ENCODE measurements around the gene ARL15.

The ARL15 gene

GRCh38 chr5:54024466-54024865 lies 285.9 kb downstream of the ARL15 start:
- H3K27me3 ChIP-seq (ENCODE audit: insufficient read depth, low read length): no peaks in the 10 kb centered on the region
- no peak overlapping the region for H3K4me3 ChIP-seq (ENCODE audit: low read length)
- H3K4me1 ChIP-seq (ENCODE audit: insufficient read depth, low read length): peaks cover 23% of the 10 kb centered on the region
- no peaks in the 10 kb centered on the region for H3K36me3 ChIP-seq (ENCODE audit: insufficient read depth, low read depth, low read length)
- no peaks in the 10 kb centered on the region for H3K9me3 ChIP-seq (ENCODE audit: insufficient read depth, low read depth, low read length)
- no peak overlapping the region for H3K27ac ChIP-seq (ENCODE audit: low read length)
- H3K9ac ChIP-seq (ENCODE audit: low read depth, low read length): no peak overlapping the region

DNA sequence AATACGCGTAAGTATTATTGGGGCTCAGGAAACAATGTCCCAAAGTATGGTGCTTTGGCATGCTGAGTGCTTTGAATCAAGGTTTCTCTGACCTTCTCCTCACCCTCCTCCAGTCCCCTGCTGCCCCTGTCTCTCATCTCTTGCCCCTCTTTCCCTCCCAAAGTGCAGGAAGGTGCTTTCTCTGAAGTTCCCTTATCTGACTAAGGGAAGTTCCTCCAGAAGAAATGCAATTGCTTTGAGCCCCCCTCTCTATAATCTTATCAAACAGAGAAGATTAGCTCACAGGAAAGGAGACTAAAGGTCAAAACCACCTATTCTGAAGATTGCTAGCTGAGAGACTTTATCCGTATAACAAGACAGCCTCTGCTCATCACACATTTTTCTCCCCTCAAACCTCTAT lies 288.1 kb downstream of the ARL15 start:
- Histone ChIP-seq H3K9me3 (ENCODE audit: insufficient read depth, low read depth, low read length) (no peaks in the 10 kb centered on the region), H3K27me3 (ENCODE audit: insufficient read depth, low read length) (no peaks in the 10 kb centered on the region), H3K4me3 (ENCODE audit: low read length) (no peak overlapping the region), H3K36me3 (ENCODE audit: insufficient read depth, low read depth, low read length) (no peaks in the 10 kb centered on the region), H3K27ac (ENCODE audit: low read length) (peak overlapping the region; percentile 18), H3K4me1 (ENCODE audit: insufficient read depth, low read length) (peaks cover 38% of the 10 kb centered on the region), H3K9ac (ENCODE audit: low read depth, low read length) (peak overlapping the region; percentile 50; the same call in 1 of the 2 replicates)

- H3K27ac ChIP-seq (ENCODE audit: low read length): peak overlapping the region; percentile 18
- H3K4me3 ChIP-seq (ENCODE audit: low read length): no peak overlapping the region
- H3K27me3 ChIP-seq (ENCODE audit: insufficient read depth, low read length): no peaks in the 10 kb centered on the region
- peak overlapping the region; percentile 50; the same call in 1 of the 2 replicates for H3K9ac ChIP-seq (ENCODE audit: low read depth, low read length)
- no peaks in the 10 kb centered on the region for H3K9me3 ChIP-seq (ENCODE audit: insufficient read depth, low read depth, low read length)
- peaks cover 44% of the 10 kb centered on the region for H3K4me1 ChIP-seq (ENCODE audit: insufficient read depth, low read length)
- H3K36me3 ChIP-seq (ENCODE audit: insufficient read depth, low read depth, low read length): no peaks in the 10 kb centered on the region
Measured at GRCh38 chr5:54021431-54022164, 288.8 kb downstream of the ARL15 start.

DNA sequence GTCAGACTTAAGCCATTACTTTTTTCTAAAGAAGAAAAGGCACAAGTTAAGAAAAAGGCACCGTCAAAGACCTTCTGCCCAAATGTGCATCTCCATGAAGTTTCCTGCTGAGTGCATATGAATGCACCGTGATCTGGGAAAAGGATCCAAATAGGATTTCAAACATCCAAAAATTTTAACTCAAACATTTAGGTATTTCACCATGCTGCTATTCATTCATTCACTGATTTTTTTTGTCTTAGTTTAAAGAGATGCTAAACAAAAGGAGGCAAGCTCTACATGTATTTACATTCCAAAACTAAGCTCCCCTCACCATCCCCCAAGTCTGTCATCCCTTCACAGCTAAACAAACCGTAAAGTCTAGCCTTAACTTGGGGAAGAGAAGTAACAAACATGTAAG lies 291.9 kb downstream of the ARL15 start:
- H3K27me3 ChIP-seq (ENCODE audit: insufficient read depth, low read length): no peaks in the 10 kb centered on the region
- peak overlapping the region; percentile 95 for H3K27ac ChIP-seq (ENCODE audit: low read length)
- peaks cover 11% of the 10 kb centered on the region for H3K9me3 ChIP-seq (ENCODE audit: insufficient read depth, low read depth, low read length)
- H3K4me1 ChIP-seq (ENCODE audit: insufficient read depth, low read length): peaks cover 52% of the 10 kb centered on the region
- peak overlapping the region; percentile 57 for H3K4me3 ChIP-seq (ENCODE audit: low read length)
- H3K36me3 ChIP-seq (ENCODE audit: insufficient read depth, low read depth, low read length): peaks cover 6% of the 10 kb centered on the region; the same call in 1 of the 2 replicates
- peak overlapping the region; percentile 77 for H3K9ac ChIP-seq (ENCODE audit: low read depth, low read length)

DNA sequence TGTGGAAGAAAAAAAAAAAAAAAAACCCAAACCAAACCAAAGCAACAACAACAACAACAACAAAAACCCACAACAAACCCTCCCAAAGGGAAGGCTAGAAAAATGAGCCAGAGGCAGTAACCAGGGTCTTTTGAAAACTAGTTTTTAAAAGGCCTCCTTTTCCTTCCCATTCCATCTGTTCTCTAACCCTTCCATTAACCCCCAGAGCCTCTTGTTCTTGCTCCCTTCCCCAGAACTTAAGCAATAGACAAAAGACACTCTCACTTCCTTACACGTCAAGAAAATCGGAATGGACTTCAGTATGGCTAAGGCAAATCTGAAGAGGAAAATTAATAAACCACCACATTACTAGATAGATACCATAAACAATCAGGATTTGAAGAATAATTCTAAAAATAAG lies 292.8 kb downstream of the ARL15 start:
- peak overlapping the region; percentile 95 for H3K27ac ChIP-seq (ENCODE audit: low read length)
- H3K27me3 ChIP-seq (ENCODE audit: insufficient read depth, low read length): no peaks in the 10 kb centered on the region
- H3K36me3 ChIP-seq (ENCODE audit: insufficient read depth, low read depth, low read length): peaks cover 6% of the 10 kb centered on the region; the same call in 1 of the 2 replicates
- H3K4me3 ChIP-seq (ENCODE audit: low read length): peak overlapping the region; percentile 39; the same call in 1 of the 2 replicates
- peak overlapping the region; percentile 77 for H3K9ac ChIP-seq (ENCODE audit: low read depth, low read length)
- peaks cover 49% of the 10 kb centered on the region for H3K4me1 ChIP-seq (ENCODE audit: insufficient read depth, low read length)
- H3K9me3 ChIP-seq (ENCODE audit: insufficient read depth, low read depth, low read length): peaks cover 11% of the 10 kb centered on the region

DNA sequence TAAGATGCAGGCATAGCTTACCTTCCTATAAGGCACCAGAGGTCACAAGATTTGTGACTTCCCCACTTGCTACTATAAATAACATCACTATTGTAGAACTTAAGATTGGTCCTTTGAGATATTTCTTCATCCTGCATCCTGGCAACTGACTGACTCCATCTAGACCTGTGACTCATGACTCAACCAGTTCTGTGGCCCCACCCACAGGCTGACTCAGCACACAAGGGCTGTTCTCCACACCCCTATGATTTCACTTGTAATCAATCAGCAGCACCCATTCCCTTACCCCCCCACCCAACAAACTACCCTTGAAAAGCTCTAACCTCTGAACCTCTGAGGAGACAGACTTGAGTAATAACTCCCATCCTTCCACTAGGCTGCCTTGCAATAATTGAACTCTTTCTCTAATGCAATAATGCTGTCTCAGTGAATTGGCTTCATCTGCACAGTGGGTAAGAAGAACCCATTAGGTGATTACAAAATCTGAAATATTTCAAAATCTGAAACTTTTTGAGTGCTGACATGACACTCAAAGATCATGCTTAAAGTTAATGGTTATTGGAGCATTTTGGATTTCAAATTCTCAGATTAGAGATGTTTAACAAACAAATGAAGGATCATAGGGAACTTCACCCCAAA lies 296.7 kb downstream of the ARL15 start:
- Histone ChIP-seq H3K9ac (ENCODE audit: low read depth, low read length) (no peak overlapping the region), H3K27ac (ENCODE audit: low read length) (no peak overlapping the region), H3K27me3 (ENCODE audit: insufficient read depth, low read length) (no peaks in the 10 kb centered on the region), H3K4me3 (ENCODE audit: low read length) (no peak overlapping the region), H3K9me3 (ENCODE audit: insufficient read depth, low read depth, low read length) (peaks cover 11% of the 10 kb centered on the region), H3K36me3 (ENCODE audit: insufficient read depth, low read depth, low read length) (peaks cover 6% of the 10 kb centered on the region; the same call in 1 of the 2 replicates), H3K4me1 (ENCODE audit: insufficient read depth, low read length) (peaks cover 43% of the 10 kb centered on the region)

GRCh38 chr5:54009828-54010227 lies 300.5 kb downstream of the ARL15 start:
- H3K9ac ChIP-seq (ENCODE audit: low read depth, low read length): peak overlapping the region; percentile 77
- H3K4me1 ChIP-seq (ENCODE audit: insufficient read depth, low read length): peaks cover 31% of the 10 kb centered on the region
- peaks cover 11% of the 10 kb centered on the region for H3K9me3 ChIP-seq (ENCODE audit: insufficient read depth, low read depth, low read length)
- peaks cover 6% of the 10 kb centered on the region; the same call in 1 of the 2 replicates for H3K36me3 ChIP-seq (ENCODE audit: insufficient read depth, low read depth, low read length)
- H3K27ac ChIP-seq (ENCODE audit: low read length): peak overlapping the region; percentile 62
- H3K4me3 ChIP-seq (ENCODE audit: low read length): peak overlapping the region; percentile 18; the same call in 1 of the 2 replicates
- no peaks in the 10 kb centered on the region for H3K27me3 ChIP-seq (ENCODE audit: insufficient read depth, low read length)

DNA sequence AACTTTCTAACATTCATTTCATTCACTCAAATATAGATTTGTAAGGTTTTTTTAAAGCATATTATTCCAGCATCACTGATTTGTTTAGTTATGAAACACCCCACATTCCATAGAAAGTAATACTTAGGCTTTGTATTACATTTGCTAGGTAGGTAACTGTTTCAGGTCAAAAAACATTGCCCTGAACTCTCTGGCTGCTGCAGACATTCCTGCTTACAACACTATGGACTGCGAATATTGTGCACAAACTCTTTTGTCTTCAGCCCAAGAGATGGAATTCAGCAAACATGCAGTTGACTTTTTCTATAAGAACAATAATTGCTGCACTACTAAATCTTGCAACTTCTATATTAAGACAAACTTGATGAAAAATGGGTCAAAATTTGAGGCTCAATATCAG lies 301.0 kb downstream of the ARL15 start:
- Histone ChIP-seq H3K9ac (ENCODE audit: low read depth, low read length) (peak overlapping the region; percentile 77), H3K27ac (ENCODE audit: low read length) (peak overlapping the region; percentile 62), H3K9me3 (ENCODE audit: insufficient read depth, low read depth, low read length) (peaks cover 10% of the 10 kb centered on the region), H3K27me3 (ENCODE audit: insufficient read depth, low read length) (no peaks in the 10 kb centered on the region), H3K4me3 (ENCODE audit: low read length) (peak overlapping the region; percentile 18), H3K4me1 (ENCODE audit: insufficient read depth, low read length) (peaks cover 31% of the 10 kb centered on the region), H3K36me3 (ENCODE audit: insufficient read depth, low read depth, low read length) (peaks cover 6% of the 10 kb centered on the region; the same call in 1 of the 2 replicates)

DNA sequence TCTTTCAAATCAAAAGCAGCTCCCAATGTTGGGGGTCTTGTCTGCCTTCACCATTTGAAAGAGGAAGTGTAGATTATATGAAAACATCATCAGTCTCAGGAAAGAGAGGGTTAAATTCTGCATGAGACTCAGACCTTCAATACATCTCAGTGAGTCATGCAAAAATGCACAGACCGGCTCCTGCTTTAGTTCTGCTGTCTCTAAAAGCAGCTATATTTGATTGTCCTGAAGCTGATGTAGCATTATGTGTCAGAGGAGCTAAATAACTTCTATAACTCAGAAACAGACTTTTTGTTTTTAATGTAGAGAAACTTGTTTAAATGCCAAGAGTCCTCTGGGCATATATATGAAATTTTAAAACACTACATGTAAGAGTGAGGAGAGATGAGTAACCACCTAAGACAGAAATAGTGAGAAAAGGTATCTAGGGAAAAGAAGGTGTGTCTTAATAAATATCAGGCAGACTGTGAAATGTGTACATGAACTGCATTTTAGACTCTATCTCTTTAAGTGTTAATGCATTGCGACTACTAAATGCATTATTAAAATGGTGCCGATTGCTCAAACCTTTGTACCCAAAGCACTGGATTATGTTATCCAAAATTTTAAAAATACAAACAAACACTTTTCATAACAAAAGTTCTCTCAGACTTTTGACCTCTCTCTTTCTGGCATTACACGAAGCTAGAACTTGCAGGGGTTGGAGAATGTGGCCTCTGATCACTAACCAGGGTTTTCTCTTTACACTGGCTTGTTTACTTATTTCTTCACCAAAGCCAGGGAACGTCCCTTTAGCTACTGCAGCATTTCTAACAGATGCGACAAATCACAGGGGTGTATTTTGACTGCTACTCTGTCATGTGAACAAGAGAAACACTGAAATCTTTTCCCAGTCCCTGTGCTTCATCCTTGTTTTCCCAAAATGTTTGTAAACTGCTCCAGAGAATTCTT lies 302.3 kb downstream of the ARL15 start:
- no peaks in the 10 kb centered on the region for H3K9me3 ChIP-seq (ENCODE audit: insufficient read depth, low read depth, low read length)
- H3K9ac ChIP-seq (ENCODE audit: low read depth, low read length): peak overlapping the region; percentile 77; the same call in 1 of the 2 replicates
- H3K4me1 ChIP-seq (ENCODE audit: insufficient read depth, low read length): peaks cover 31% of the 10 kb centered on the region
- H3K36me3 ChIP-seq (ENCODE audit: insufficient read depth, low read depth, low read length): no peaks in the 10 kb centered on the region
- H3K27me3 ChIP-seq (ENCODE audit: insufficient read depth, low read length): no peaks in the 10 kb centered on the region
- H3K27ac ChIP-seq (ENCODE audit: low read length): peak overlapping the region; percentile 62
- peak overlapping the region; percentile 5; the same call in 1 of the 2 replicates for H3K4me3 ChIP-seq (ENCODE audit: low read length)

GRCh38 chr5:54004697-54005096 lies 305.7 kb downstream of the ARL15 start:
- H3K36me3 ChIP-seq (ENCODE audit: insufficient read depth, low read depth, low read length): no peaks in the 10 kb centered on the region
- no peaks in the 10 kb centered on the region for H3K9me3 ChIP-seq (ENCODE audit: insufficient read depth, low read depth, low read length)

DNA sequence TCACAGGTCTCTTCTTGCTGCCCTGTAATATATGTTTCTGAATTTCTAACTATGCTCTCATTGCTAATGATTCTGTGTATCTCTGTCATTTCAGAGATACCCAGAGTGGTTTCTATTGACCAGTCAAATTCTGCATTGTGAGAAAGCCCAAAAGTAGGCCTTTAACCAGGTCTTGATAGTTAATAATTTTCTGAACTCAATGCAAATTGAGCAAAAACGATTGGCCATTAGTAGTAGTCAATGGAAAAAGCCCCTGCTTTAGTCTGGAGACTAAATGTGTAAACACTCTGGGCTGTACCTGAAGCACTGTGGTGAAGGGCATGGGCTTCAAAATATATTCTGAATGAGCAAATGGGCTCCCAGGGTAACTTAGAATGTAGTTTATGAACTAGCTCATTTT lies 307.6 kb downstream of the ARL15 start:
- H3K9ac ChIP-seq (ENCODE audit: low read depth, low read length): no peak overlapping the region
- H3K27ac ChIP-seq (ENCODE audit: low read length): no peak overlapping the region
- H3K36me3 ChIP-seq (ENCODE audit: insufficient read depth, low read depth, low read length): no peaks in the 10 kb centered on the region
- H3K27me3 ChIP-seq (ENCODE audit: insufficient read depth, low read length): no peaks in the 10 kb centered on the region
- peaks cover 15% of the 10 kb centered on the region for H3K4me1 ChIP-seq (ENCODE audit: insufficient read depth, low read length)
- H3K4me3 ChIP-seq (ENCODE audit: low read length): no peak overlapping the region
- no peaks in the 10 kb centered on the region for H3K9me3 ChIP-seq (ENCODE audit: insufficient read depth, low read depth, low read length)

More at GRCh38 chr5:54004697-54005096, 305.7 kb downstream of the ARL15 start:
- Histone ChIP-seq H3K4me1 (ENCODE audit: insufficient read depth, low read length) (peaks cover 23% of the 10 kb centered on the region), H3K9ac (ENCODE audit: low read depth, low read length) (no peak overlapping the region), H3K27ac (ENCODE audit: low read length) (no peak overlapping the region), H3K4me3 (ENCODE audit: low read length) (no peak overlapping the region), H3K27me3 (ENCODE audit: insufficient read depth, low read length) (no peaks in the 10 kb centered on the region)

Data from iPS-20b (cell line).